COLO668 (cell line): Measurements from ENCODE around the gene ALK.

ENCODE experiments used
- DNase-seq: peaks from one replicate; lab custom pipeline; 2025; ENCODE audit not compliant: unreplicated experiment; lab: John Stamatoyannopoulos, UW

The ALK gene

GRCh38 chr2:29614295-29614830, 307.0 kb downstream of the ALK start:
- DNase-seq, result no peak

GRCh38 chr2:29613792-29614266, 307.6 kb downstream of the ALK start:
- no peak for DNase-seq

- DNase-seq, result no peak
Measured at GRCh38 chr2:29613067-29613466, 308.3 kb downstream of the ALK start.

- DNase-seq, result no peak
Measured at GRCh38 chr2:29612568-29612967, 308.8 kb downstream of the ALK start.

GRCh38 chr2:29611850-29612249, 309.5 kb downstream of the ALK start:
- DNase-seq, result no peak

- no peak for DNase-seq
Measured at GRCh38 chr2:29611261-29611660, 310.1 kb downstream of the ALK start.

- no peak for DNase-seq
Measured at GRCh38 chr2:29610569-29610968, 310.8 kb downstream of the ALK start.

GRCh38 chr2:29607038-29607420, 314.4 kb downstream of the ALK start:
- no peak for DNase-seq

GRCh38 chr2:29606104-29607037, 315.0 kb downstream of the ALK start:
- no peak for DNase-seq

GRCh38 chr2:29603341-29603740, 318.0 kb downstream of the ALK start:
- DNase-seq, result no peak

- DNase-seq, result no peak
Measured at GRCh38 chr2:29601872-29602271, 319.5 kb downstream of the ALK start.

- no peak for DNase-seq
Measured at GRCh38 chr2:29601321-29601720, 320.1 kb downstream of the ALK start.

- no peak for DNase-seq
Measured at GRCh38 chr2:29599946-29600345, 321.4 kb downstream of the ALK start.

GRCh38 chr2:29598978-29599377, 322.4 kb downstream of the ALK start:
- DNase-seq, result no peak

- DNase-seq, result no peak
Measured at GRCh38 chr2:29597035-29597434, 324.4 kb downstream of the ALK start.

GRCh38 chr2:29596584-29596983, 324.8 kb downstream of the ALK start:
- no peak for DNase-seq

GRCh38 chr2:29591600-29591999, 329.8 kb downstream of the ALK start:
- no peak for DNase-seq

GRCh38 chr2:29590211-29590610, 331.2 kb downstream of the ALK start:
- DNase-seq, result no peak

- no peak for DNase-seq
Measured at GRCh38 chr2:29589440-29590103, 331.8 kb downstream of the ALK start.

- DNase-seq, result no peak
Measured at GRCh38 chr2:29587402-29588190, 333.8 kb downstream of the ALK start.

- DNase-seq, result no peak
Measured at GRCh38 chr2:29586919-29587318, 334.5 kb downstream of the ALK start.
